ENCODE measurements around the gene SCRT2. TPM values are rescaled to one million over a fixed set of nuclear protein-coding genes. Genes with fewer than 3 reads are reported as not detected.

Gene SCRT2
- polyA plus RNA-seq, 12 donors: 0.03 to 0.18 (median 0.08) TPM; not detected in 9

DNA sequence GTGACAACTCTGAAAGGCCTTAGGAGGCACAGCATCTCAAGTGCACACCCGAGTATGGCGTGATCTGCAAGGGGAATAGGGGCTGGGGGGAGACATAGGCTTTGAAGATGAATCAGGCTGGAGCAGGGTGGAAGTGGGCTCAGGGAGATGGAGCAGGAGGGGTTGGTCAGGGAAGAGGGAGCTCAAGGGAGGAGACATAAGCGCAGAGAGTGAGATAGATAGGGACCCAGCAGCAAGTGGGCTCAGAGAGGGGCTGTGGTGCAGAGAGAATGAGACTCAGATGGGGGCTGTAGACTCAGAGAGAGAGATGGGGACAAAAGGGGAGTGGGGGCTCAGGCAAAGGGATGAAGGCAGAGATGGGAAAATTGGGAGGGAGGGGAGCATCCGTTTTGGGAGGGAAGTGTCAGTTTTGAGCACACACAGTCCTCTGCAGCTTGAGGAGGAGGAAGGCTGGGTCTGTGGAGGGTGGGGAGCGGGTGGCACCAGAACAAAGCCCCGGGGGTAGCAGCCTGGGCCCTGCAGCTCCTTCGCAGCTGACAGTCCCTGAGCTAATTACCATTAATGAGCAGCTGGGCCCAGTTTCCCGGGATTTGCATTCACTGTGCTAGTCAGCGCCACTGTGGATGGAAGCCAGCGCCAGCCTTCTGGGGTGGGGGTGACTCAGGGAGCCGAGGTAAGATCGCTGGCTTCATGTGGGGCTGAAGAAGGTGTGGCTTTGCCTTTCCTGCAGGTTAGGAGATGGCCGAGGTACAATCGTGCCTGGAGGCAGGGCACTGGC is 41.3 kb downstream of the SCRT2 start:
- no peak for DNase-seq

- DNase-seq: no peak
Observed at GRCh38 chr20:631101-631500, 44.5 kb downstream of the SCRT2 start.

GRCh38 chr20:626579-626978 is 49.0 kb downstream of the SCRT2 start:
- DNase-seq: no peak

- no peak for DNase-seq
Observed at GRCh38 chr20:625360-625932, 50.2 kb downstream of the SCRT2 start.

DNA sequence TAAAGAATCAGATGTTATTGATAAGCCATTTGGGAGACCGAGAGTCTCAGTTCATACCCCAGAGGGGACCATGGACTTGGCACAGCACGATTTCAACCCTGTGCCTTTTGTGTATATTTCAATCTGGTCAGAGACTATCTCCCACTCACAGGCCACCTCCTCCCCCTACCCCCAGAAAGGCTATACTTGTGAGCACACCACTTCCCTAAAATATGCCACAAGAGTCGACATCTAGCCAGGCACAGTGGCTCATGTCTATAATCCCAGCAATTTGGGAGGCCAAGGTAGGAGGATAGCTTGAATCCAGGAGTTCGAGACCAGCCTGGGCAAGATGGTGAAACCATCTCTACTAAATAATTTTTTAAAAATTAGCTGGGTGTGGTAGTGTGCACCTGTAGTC is 51.9 kb downstream of the SCRT2 start:
- no peak for DNase-seq

DNA sequence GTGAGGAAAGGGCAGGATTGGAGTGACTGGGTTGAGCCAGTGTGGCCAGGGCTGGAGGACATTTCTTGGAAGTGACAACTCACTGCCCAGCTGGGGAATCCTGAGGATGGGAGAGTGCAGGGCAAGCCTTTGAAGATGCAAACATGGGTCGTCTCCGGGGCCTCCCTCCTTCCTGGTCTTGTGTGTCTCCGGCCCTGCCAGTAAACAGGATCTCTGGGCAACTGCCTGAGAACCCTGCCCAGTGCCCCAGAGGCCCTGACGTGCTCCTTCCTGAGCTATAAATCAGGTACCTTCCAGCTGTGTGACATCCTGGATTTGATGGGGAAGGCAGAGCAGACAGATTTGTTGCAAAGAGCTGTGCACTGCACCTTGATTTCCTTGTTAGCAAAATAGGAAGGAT is 52.6 kb downstream of the SCRT2 start:
- no peak for DNase-seq

DNA sequence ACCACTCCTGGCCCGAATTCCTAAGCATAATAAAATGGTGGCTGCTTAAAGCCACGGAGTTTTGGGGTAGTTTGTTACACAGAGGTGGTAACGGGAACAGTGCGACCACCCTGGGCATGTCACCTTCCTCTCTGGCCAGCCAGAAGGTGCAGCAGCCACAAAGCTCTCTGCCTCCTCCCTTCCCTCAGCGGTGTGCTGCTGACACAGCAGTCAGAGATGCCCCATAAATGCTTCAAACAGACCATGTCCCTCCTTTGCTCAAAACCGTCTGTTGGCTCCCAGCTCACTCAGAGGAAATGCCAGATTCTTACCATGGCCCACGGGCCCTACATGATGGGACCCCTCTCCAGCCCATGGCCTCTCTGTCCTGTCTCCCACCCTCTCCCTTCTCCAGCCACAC is 53.4 kb downstream of the SCRT2 start:
- no peak for DNase-seq

DNA sequence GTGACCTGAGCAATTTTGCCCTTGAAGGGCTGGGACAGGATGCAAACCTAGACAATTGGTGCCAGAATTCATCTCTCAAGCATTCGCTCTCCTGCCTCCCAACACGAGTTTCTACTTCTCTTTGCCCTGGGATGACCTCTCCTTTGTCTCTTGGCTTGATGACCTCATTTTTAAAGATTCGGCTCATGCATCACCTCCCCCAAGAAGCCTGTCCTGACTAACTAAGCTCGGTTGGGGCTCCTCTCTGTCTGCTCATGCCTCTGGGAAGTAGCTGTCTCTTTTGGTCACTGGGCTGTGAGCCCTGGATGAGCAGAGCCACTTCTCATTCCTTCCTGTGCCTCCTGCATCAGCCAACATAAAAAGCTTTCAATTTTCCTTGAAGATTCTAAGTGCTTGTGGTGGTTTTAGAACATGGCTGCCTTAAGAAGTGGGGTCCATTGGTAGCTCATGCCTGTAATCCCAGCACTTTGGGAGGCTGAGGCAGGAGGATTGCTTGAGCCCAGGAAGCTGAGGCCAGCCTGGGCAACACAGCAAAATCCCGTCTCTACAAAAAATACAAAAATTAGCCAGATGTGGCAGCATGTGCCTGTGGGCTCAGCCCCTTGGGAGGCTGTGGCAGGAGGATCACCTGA is 54.4 kb downstream of the SCRT2 start:
- no peak for DNase-seq

GRCh38 chr20:620246-620645 is 55.4 kb downstream of the SCRT2 start:
- no peak for DNase-seq

- no peak for DNase-seq
Observed at GRCh38 chr20:618980-619379, 56.6 kb downstream of the SCRT2 start.

GRCh38 chr20:617934-618690 is 57.5 kb downstream of the SCRT2 start:
- no peak for DNase-seq

DNA sequence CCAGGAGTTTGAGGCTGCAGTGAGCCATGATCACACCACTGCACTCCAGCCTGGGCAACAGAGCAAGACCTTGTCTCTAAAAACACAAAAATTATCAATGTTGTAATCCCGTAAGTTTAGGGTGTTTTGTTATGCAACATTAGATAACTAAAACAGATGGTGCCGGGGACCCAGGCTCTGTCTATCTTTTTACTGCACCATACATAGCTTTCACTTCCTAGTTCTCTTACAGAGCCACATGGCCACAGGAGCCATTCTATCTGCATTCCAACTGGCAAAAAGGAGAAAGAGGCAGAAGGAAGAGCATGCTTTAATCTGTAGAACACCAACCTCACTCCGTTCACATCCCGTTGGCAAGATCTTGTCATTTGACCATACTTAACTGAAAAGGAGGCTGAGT is 60.1 kb downstream of the SCRT2 start:
- no peak for DNase-seq

- no peak for DNase-seq
Observed at GRCh38 chr20:611843-612185, 63.8 kb downstream of the SCRT2 start.

Other genes with a start within 250 kb of the SCRT2 start
- gene TBC1D20, start 213.3 kb downstream of the SCRT2 start, polyA plus RNA-seq (ENCODE audit: insufficient read length in 12 of 12): 10 to 100 TPM in 11 of 12 donors, not detected in 1; 27.5 to 36.4 (median 32.8) TPM
- 100 to 1,000 TPM; 108 to 723 (median 125) TPM for gene CSNK2A1, start 132.0 kb downstream of the SCRT2 start, polyA plus RNA-seq (ENCODE audit: insufficient read length in 12 of 12)
- 1 to 10 TPM in 10 of 12 donors, not detected in 2; 1.8 to 4.5 (median 3.6) TPM for gene TCF15, start 65.5 kb downstream of the SCRT2 start, polyA plus RNA-seq (ENCODE audit: insufficient read length in 12 of 12)
- gene SRXN1, start 22.6 kb downstream of the SCRT2 start, polyA plus RNA-seq (ENCODE audit: insufficient read length in 12 of 12): 10 to 100 TPM in 3 of 12 donors, 1 to 10 TPM in 8, not detected in 1; 5.2 to 13.0 (median 8.3) TPM
- 1 to 10 TPM in 1 of 12 donors, under 1 TPM in 9, not detected in 2; 0.27 to 1.0 (median 0.41) TPM for gene SLC52A3, start 92.7 kb upstream of the SCRT2 start, polyA plus RNA-seq (ENCODE audit: insufficient read length in 12 of 12)
- 10 to 100 TPM in 8 of 12 donors, 1 to 10 TPM in 3, not detected in 1; 5.7 to 39.4 (median 11.3) TPM for gene FAM110A, start 157.9 kb upstream of the SCRT2 start, polyA plus RNA-seq (ENCODE audit: insufficient read length in 12 of 12)
- under 1 TPM in 8 of 12 donors, not detected in 4; 0.04 to 0.17 (median 0.09) TPM for gene ANGPT4, start 240.5 kb upstream of the SCRT2 start, polyA plus RNA-seq (ENCODE audit: insufficient read length in 12 of 12)

All from muscle of arm (tissue), 12 donors.